HEK293 (cell line): ENCODE data around the gene VPS18.

Source experiments
- GLIS2 ChIP-seq: fragments of 450-650 bp; formaldehyde crosslinking; IDR thresholded peaks from 2 replicates; pipeline ENCODE4 v1.5.1; 2016; ENCODE audit warnings: missing biosample characterization, missing genetic modification characterization
- IKZF3 ChIP-seq: fragments of 450-650 bp; IDR thresholded peaks from 2 replicates; pipeline ENCODE4 v1.5.0; 2018; ENCODE audit warnings: missing biosample characterization, mild to moderate bottlenecking, missing genetic modification characterization, moderate library complexity
- KLF1 ChIP-seq: fragments of 450-650 bp; formaldehyde crosslinking; IDR thresholded peaks from 2 replicates; pipeline ENCODE4 v1.5.1; 2016; ENCODE audit warnings: missing biosample characterization, missing genetic modification characterization
- KLF16 ChIP-seq: fragments of 450-650 bp; formaldehyde crosslinking; IDR thresholded peaks from 2 replicates; pipeline ENCODE4 v1.5.1; 2017; ENCODE audit warnings: missing biosample characterization, missing genetic modification characterization
- KLF9 ChIP-seq: fragments of 450-650 bp; formaldehyde crosslinking; IDR thresholded peaks from 2 replicates; pipeline ENCODE4 v1.5.1; 2016; ENCODE audit warnings: missing biosample characterization, missing genetic modification characterization, low read depth
- PATZ1 ChIP-seq: fragments of 450-650 bp; formaldehyde crosslinking; IDR thresholded peaks from 2 replicates; pipeline ENCODE4 v1.5.1; 2016; ENCODE audit warnings: missing biosample characterization, missing genetic modification characterization
- PRDM4 ChIP-seq: fragments of 450-650 bp; formaldehyde crosslinking; IDR thresholded peaks from 2 replicates; pipeline ENCODE4 v1.5.1; 2017; ENCODE audit warnings: missing biosample characterization, missing genetic modification characterization
- TCF7L2 ChIP-seq: IDR thresholded peaks from 2 replicates; pipeline ENCODE4 v1.6.1; 2011; ENCODE audit warnings: low read depth, mild to moderate bottlenecking, inconsistent platforms, low read length, moderate library complexity, borderline replicate concordance
- ZBTB10 ChIP-seq: fragments of 450-650 bp; formaldehyde crosslinking; IDR thresholded peaks from 2 replicates; pipeline ENCODE4 v1.5.1; 2016; ENCODE audit warnings: missing biosample characterization, missing genetic modification characterization
- ZBTB20 ChIP-seq: fragments of 450-650 bp; formaldehyde crosslinking; IDR thresholded peaks from 2 replicates; pipeline ENCODE4 v1.5.1; 2016; ENCODE audit warnings: missing biosample characterization, missing genetic modification characterization
- ZEB2 ChIP-seq: fragments of 450-650 bp; formaldehyde crosslinking; IDR thresholded peaks from 2 replicates; pipeline ENCODE4 v1.5.1; 2016; ENCODE audit warnings: missing biosample characterization, missing genetic modification characterization
- ZIC2 ChIP-seq: fragments of 450-650 bp; formaldehyde crosslinking; IDR thresholded peaks from 2 replicates; pipeline ENCODE4 v1.5.1; 2016; ENCODE audit warnings: missing biosample characterization, missing genetic modification characterization
- ZNF10 ChIP-seq: fragments of 450-650 bp; formaldehyde crosslinking; IDR thresholded peaks from 2 replicates; pipeline ENCODE4 v1.5.1; 2017; ENCODE audit warnings: missing biosample characterization, missing genetic modification characterization
- ZNF335 ChIP-seq: fragments of 450-650 bp; formaldehyde crosslinking; conservative IDR thresholded peaks from 2 replicates; pipeline ENCODE4 v1.5.1; 2016; ENCODE audit warnings: missing biosample characterization, missing genetic modification characterization
- ZNF394 ChIP-seq: fragments of 450-650 bp; formaldehyde crosslinking; IDR thresholded peaks from 2 replicates; pipeline ENCODE4 v1.5.1; 2016; ENCODE audit warnings: missing biosample characterization, missing genetic modification characterization, mild to moderate bottlenecking, moderate library complexity, borderline replicate concordance
- ZNF580 ChIP-seq: fragments of 450-650 bp; formaldehyde crosslinking; IDR thresholded peaks from 2 replicates; pipeline ENCODE4 v1.5.1; 2016; ENCODE audit warnings: missing biosample characterization, missing genetic modification characterization
- ZNF610 ChIP-seq: fragments of 450-650 bp; formaldehyde crosslinking; IDR thresholded peaks from 2 replicates; pipeline ENCODE4 v1.5.1; 2016; ENCODE audit warnings: missing biosample characterization, missing genetic modification characterization, borderline replicate concordance
- ZNF654 ChIP-seq: fragments of 450-650 bp; formaldehyde crosslinking; IDR thresholded peaks from 2 replicates; pipeline ENCODE4 v1.5.1; 2016; ENCODE audit warnings: low read depth, missing biosample characterization, missing genetic modification characterization
- ZNF792 ChIP-seq: fragments of 450-650 bp; formaldehyde crosslinking; IDR thresholded peaks from 2 replicates; pipeline ENCODE4 v1.5.1; 2016; ENCODE audit warnings: missing biosample characterization, missing genetic modification characterization
- ZSCAN30 ChIP-seq: fragments of 450-650 bp; IDR thresholded peaks from 2 replicates; pipeline ENCODE4 v1.5.1; 2018; ENCODE audit warnings: missing biosample characterization, mild to moderate bottlenecking, missing genetic modification characterization, moderate library complexity

VPS18 gene

GRCh38 chr15:40906091-40906990 is 12.1 kb downstream of the VPS18 start (continued):
- TF ChIP-seq ZBTB10 (tag by site-specific recombination) = 0 out of 2 replicates have a peak, but pooled peaks have one; percentile 37
- TF ChIP-seq ZNF580 (tag by site-specific recombination) = 0 out of 2 replicates have a peak, but pooled peaks have one; percentile 59
- no peak for TF ChIP-seq PRDM4
- TF ChIP-seq ZIC2 (tag by site-specific recombination) = peak; percentile 95
- peak; percentile 53 for TF ChIP-seq ZEB2 (tag by site-specific recombination)
- 0 out of 2 replicates have a peak, but pooled peaks have one; percentile 33 for TF ChIP-seq KLF16 (tag by site-specific recombination)
- peak; percentile 26; the same call in 1 of the 2 replicates for TF ChIP-seq IKZF3 (tag by site-specific recombination)
- peak; percentile 43; the same call in 1 of the 2 replicates for TF ChIP-seq ZBTB20 (tag by site-specific recombination)
- peak; percentile 57 for TF ChIP-seq ZNF654 (tag by site-specific recombination)
- peak; percentile 32; the same call in 1 of the 2 replicates for TF ChIP-seq ZSCAN30
- peak; percentile 96 for TF ChIP-seq PATZ1 (tag by site-specific recombination)
- peak; percentile 98 for TF ChIP-seq KLF9 (tag by site-specific recombination)
- TF ChIP-seq ZNF394 = peak; percentile 82; the same call in 1 of the 2 replicates
- TF ChIP-seq KLF1 (tag by site-specific recombination) = peak; percentile 75
- 0 out of 2 replicates have a peak, but pooled peaks have one; percentile 11 for TF ChIP-seq ZNF10 (tag by site-specific recombination)
- peak; percentile 96 for TF ChIP-seq GLIS2
- no peak for TF ChIP-seq TCF7L2
- TF ChIP-seq ZNF610 (tag by site-specific recombination) = peak; percentile 57; the same call in 1 of the 2 replicates
- TF ChIP-seq ZNF335 = peak; percentile 38
- no peak for TF ChIP-seq ZNF792
